Psoas muscle (tissue), 8 donors: ENCODE measurements around the gene HMG20B. TPM values are rescaled to one million over a fixed set of nuclear protein-coding genes. Genes with fewer than 3 reads are reported as not detected.
A peak's percentile ranks its signal among the peaks of the same experiment; 100 is the strongest.

Experiments used
- ATAC-seq, 4 donors: fragments of 200-7000 bp; cut with Tn5 transposase; one replicate each; pipeline ENCODE4 v1.9.1; 2020; ENCODE audit warnings: moderate library complexity in 3 of 4, mild to moderate bottlenecking in 2 of 4
- DNase-seq, 2 donors: peaks; one replicate each; pipeline ENCODE4 v3.0.0-alpha.2; 2020
- H3K27ac ChIP-seq: fragments of 200-600 bp; one replicate; pipeline ENCODE4 v1.8.0; 2022
- H3K27me3 ChIP-seq, 3 donors: fragments of 200-600 bp in 1 of 3; one replicate each; pipeline versions ENCODE4 v1.6.1 to v1.8.0; 2013 to 2022; ENCODE audit warnings: low read length in 2 of 3, mild to moderate bottlenecking in 2 of 3, moderate library complexity in 1 of 3; ENCODE audit not compliant: insufficient read depth in 3 of 3
- H3K36me3 ChIP-seq, 2 donors: fragments of 200-600 bp in 1 of 2; one replicate each; pipeline versions ENCODE4 v1.6.1 to v1.8.0; 2013 to 2022; ENCODE audit warnings: low read depth in 1 of 2, mild to moderate bottlenecking in 1 of 2, moderate library complexity in 1 of 2; ENCODE audit not compliant: insufficient read depth in 1 of 2
- H3K4me1 ChIP-seq: fragments of 200-600 bp; one replicate; pipeline ENCODE4 v1.8.0; 2022
- H3K4me3 ChIP-seq: fragments of 200-600 bp; one replicate; pipeline ENCODE4 v1.8.0; 2022; ENCODE audit warnings: mild to moderate bottlenecking
- H3K9me3 ChIP-seq: fragments of 200-600 bp; one replicate; pipeline ENCODE4 v1.8.0; 2022
- WGBS, 3 donors: extraction: QIAGEN DNeasy Blood & Tissue Kit; methylation state at CpG; one replicate each; pipeline versions ENCODE4 v1.1.6 to v1.1.7; 2013; 5-methylcytosine and 5-hydroxymethylcytosine counted together
- intact Hi-C, 2 donors: fragments of 100-400 bp; cut with DNase I; formaldehyde crosslinking; loops; one replicate each; pipeline versions ENCODE4 v1.11.0 to v1.14.2; 2022
- polyA plus RNA-seq, 3 donors: library from polyadenylated mRNA; stranded (reverse); fragments of 200-250 nt; gene quantifications; one replicate each; pipeline ENCODE4 v1.2.3, GENCODE V29; 2013
- total RNA-seq, 4 donors: library from RNA; stranded (reverse); fragmentation: NEBNext Ultra II Directional in 2 of 4; extraction: Animal tissue kit (Norgen Biotek cat#: 25700) in 2 of 4; gene quantifications; one replicate each; pipeline versions ENCODE4 v1.2.1 to v1.2.4, GENCODE V29; 2021 to 2023
- TF ChIP-seq, protein P1 (sequence below): fragments of 200-600 bp; IDR thresholded peaks from one replicate; pipeline ENCODE4 v1.8.0; 2022; ENCODE audit warnings: antibody characterized with exemption
- donor health status: healthy with polysubstance abuse.
- donor health status: DM: no; HTN: no; CAD: no; lungs with moderate emphysema.
- donor health status: Bipolar disorder and iron deficiency.
- donor health status: healthy.
- donor health status: DM: yes; HTN: yes; CAD: no.
- donor health status: DM: no; HTN: no; CAD: no.
- donor health status: DM: no; HTN: no; CAD: no.
- donor health status: DM: yes; HTN: yes; CAD: no.

The HMG20B gene
- total and polyA plus RNA-seq, 7 donors: 14.3 to 27.2 (median 24.7) TPM

DNA sequence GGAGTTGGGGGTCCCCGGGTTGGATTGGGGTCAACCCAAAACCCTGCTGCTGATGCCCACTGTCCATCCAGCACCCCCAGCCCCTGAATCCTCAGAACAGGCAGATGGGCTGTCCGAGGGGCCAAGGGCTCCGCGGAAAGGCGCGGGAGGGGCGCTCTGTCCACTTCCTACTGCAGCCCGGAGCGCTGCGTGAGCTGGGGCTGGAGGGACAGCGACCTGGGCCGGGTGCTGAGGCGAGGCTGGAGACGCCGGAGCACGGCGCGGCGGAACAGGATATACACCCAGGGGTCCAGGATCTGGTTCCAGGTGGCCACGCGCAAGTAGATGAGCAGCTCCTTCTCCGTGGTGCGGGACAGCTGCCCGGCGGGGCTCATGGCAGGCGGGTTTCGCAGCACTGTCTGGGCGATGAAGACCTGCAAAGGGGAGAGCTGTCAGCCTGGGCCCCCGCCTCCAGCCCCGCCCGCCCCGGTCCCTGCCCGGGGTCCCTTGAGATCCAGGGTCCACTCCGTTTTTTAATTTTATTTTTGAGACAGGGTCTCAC is 22.8 kb downstream of the HMG20B start:
- Histone ChIP-seq H3K27me3 (peaks cover 0 to 4% (median 0%) of the 10 kb centered on the region in 3 donors), H3K4me1 (no peaks in the 10 kb centered on the region), H3K4me3 (no peak overlapping the region), H3K27ac (no peak overlapping the region), H3K9me3 (no peaks in the 10 kb centered on the region), H3K36me3 (no peaks in the 10 kb centered on the region)
- TF ChIP-seq, protein P1, sequence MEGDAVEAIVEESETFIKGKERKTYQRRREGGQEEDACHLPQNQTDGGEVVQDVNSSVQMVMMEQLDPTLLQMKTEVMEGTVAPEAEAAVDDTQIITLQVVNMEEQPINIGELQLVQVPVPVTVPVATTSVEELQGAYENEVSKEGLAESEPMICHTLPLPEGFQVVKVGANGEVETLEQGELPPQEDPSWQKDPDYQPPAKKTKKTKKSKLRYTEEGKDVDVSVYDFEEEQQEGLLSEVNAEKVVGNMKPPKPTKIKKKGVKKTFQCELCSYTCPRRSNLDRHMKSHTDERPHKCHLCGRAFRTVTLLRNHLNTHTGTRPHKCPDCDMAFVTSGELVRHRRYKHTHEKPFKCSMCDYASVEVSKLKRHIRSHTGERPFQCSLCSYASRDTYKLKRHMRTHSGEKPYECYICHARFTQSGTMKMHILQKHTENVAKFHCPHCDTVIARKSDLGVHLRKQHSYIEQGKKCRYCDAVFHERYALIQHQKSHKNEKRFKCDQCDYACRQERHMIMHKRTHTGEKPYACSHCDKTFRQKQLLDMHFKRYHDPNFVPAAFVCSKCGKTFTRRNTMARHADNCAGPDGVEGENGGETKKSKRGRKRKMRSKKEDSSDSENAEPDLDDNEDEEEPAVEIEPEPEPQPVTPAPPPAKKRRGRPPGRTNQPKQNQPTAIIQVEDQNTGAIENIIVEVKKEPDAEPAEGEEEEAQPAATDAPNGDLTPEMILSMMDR: no peak
- no peak for DNase-seq
- ATAC-seq: no peak
- intact Hi-C loops: no loop called here
- 65% methylated on average over 27 to 34 of the region's 34 CpGs for WGBS, 3 donors

DNA sequence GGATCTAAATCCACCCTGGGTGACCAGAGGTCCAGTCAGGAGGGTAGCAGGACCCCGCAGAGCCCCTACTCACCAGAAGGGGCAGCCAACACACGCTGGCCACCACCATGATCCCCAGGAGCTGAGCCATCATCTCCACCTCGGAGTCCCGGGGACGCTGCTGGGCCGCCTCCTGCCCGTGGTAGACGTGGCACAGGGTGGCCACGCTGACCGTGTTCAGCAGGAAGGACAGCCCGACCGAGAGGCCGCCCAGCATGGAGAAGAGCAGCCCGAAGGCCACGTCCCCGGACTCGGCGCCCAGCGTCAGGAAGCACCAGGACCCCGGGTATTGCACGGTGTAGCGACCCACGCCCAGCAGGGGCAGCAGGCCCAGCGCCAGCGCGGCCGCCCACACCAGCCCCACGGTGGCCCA is 27.0 kb downstream of the HMG20B start:
- no peak for DNase-seq
- TF ChIP-seq, protein P1: no peak
- H3K36me3 ChIP-seq: no peaks in the 10 kb centered on the region
- intact Hi-C loops: no loop called here
- no peak overlapping the region for H3K4me3 ChIP-seq
- no peaks in the 10 kb centered on the region for H3K9me3 ChIP-seq
- no peak for ATAC-seq
- H3K27me3 ChIP-seq: peaks cover 0 to 10% (median 7%) of the 10 kb centered on the region in 3 donors
- H3K4me1 ChIP-seq: no peaks in the 10 kb centered on the region
- 87 to 90% (median 89%) methylated on average over 26 to 28 of the region's 28 CpGs for WGBS, 3 donors
- no peak overlapping the region for H3K27ac ChIP-seq

DNA sequence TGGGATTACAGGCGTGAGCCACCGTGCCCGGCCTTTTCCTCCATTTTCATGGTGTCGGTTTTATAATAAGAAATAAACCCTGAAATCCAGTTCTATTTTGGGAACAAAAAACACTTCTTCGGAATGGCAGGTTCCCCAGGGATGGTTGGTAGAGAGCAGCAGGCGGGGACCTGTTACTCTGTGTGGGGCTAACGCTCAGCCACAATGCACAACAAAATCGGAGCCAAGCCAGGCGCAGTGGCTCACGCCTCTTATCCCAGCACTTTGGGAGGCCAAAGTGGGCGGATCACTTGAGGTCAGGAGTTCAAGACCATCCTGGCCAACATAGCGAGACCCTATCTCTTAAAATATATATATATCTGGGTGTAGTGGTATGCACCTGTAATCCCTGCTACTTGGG is 28.3 kb downstream of the HMG20B start:
- peaks cover 0 to 23% (median 7%) of the 10 kb centered on the region in 3 donors for H3K27me3 ChIP-seq
- no peak overlapping the region for H3K27ac ChIP-seq
- TF ChIP-seq, protein P1: no peak
- ATAC-seq (no peak), DNase-seq (no peak)
- no peak overlapping the region for H3K4me3 ChIP-seq
- H3K36me3 ChIP-seq: no peaks in the 10 kb centered on the region
- WGBS, 3 donors: 64 to 76% (median 66%) methylated on average over 12 of the region's 12 CpGs
- intact Hi-C loops: no loop called here
- no peaks in the 10 kb centered on the region for H3K4me1 ChIP-seq
- no peaks in the 10 kb centered on the region for H3K9me3 ChIP-seq

DNA sequence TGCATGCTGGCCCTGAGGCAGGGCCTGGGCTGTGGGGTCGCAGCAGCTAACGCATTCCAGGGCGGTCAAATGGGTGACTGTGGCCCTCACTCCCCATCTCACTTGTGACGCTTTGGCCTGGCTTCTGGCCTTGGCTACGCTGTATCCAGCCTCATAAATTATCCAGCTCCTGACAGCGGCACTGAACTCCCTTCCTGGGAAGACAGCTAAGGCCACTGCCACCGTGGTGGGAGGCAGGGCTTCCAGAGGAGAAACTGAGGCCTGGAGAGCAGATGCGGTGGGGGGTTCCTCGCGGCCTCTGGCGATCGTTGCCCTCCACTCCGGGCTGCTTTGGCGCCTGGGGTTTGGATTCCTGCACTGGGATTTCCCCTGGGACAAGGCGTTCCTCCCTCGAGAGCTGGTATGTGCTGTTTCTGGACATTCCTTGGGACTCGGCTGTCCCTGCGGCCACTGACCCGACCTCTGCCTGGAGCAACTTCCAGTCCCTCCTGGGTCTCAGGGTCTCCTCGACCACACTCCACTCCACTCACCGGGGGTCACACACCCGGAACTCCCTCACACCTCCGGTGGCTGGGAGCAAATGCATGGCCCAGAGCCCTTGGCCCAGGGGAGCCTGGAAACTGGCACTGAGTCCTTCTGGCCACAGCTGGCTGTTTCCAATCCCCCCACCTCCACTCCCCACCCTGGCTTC is 30.5 kb downstream of the HMG20B start:
- H3K27me3 ChIP-seq: peaks cover 0 to 39% (median 11%) of the 10 kb centered on the region in 3 donors
- no peak overlapping the region for H3K4me3 ChIP-seq
- no peaks in the 10 kb centered on the region for H3K9me3 ChIP-seq
- intact Hi-C loops: no loop called here
- TF ChIP-seq, protein P1: no peak
- DNase-seq: no peak
- H3K27ac ChIP-seq: peak overlapping the region; percentile 50
- H3K4me1 ChIP-seq: peaks cover 1% of the 10 kb centered on the region
- no peaks in the 10 kb centered on the region for H3K36me3 ChIP-seq
- ATAC-seq: peak in 1 of 4 donors; percentile 4
- WGBS, 3 donors: 25 to 39% (median 37%) methylated on average over 20 to 23 of the region's 23 CpGs
